WTC11 (cell line): Measurements from ENCODE around the gene BMP7. TPM values are rescaled to one million over a fixed set of nuclear protein-coding genes. Genes with fewer than 3 reads are reported as not detected.

Experiments used
- ATAC-seq: fragments of 200-7000 bp; cut with Tn5 transposase; 2 replicates; pipeline ENCODE4 v1.10.0; 2021; ENCODE audit warnings: mild to moderate bottlenecking, moderate library complexity
- CTCF ChIA-PET: fragments of 300-600 bp; sonication (Branson Sonifier 250); formaldehyde crosslinking; loops from one replicate; lab custom pipeline; 2021; ENCODE audit warnings: antibody characterized with exemption; lab: Charles Lee
- POLR2A ChIA-PET: fragments of 350-600 bp; sonication (Branson Sonifier 250); formaldehyde crosslinking; loops from one replicate; lab custom pipeline; 2021; ENCODE audit warnings: antibody characterized with exemption; lab: Charles Lee
- DNase-seq: peaks from one replicate; pipeline ENCODE4 v3.0.0; 2021; ENCODE audit warnings: low spot score
- H3K27ac Mint-ChIP-seq: 2 replicates; pipeline ENCODE4 v1.8.0; 2021; ENCODE audit warnings: mixed read lengths
- H3K27me3 Mint-ChIP-seq: 2 replicates; pipeline ENCODE4 v1.8.0; 2021; ENCODE audit warnings: low read depth, mild to moderate bottlenecking, moderate library complexity, mixed read lengths
- H3K36me3 Mint-ChIP-seq: 2 replicates; pipeline ENCODE4 v1.8.0; 2021; ENCODE audit warnings: mixed read lengths
- H3K4me1 Mint-ChIP-seq: 2 replicates; pipeline ENCODE4 v1.8.0; 2022; ENCODE audit warnings: mixed read lengths
- H3K4me3 Mint-ChIP-seq: 2 replicates; pipeline ENCODE4 v1.8.0; 2021; ENCODE audit warnings: mild to moderate bottlenecking, moderate library complexity, mixed read lengths
- H3K9me3 Mint-ChIP-seq: 2 replicates; pipeline ENCODE4 v1.8.0; 2021; ENCODE audit warnings: mixed read lengths
- CREM ChIP-seq: sonication (generic); formaldehyde crosslinking; IDR thresholded peaks from 2 replicates; pipeline ENCODE4 v1.8.1; 2022; ENCODE audit warnings: mild to moderate bottlenecking, missing genetic modification reagents, moderate library complexity
- FOXP1 ChIP-seq: sonication (generic); formaldehyde crosslinking; IDR thresholded peaks from 2 replicates; pipeline ENCODE4 v1.8.0; 2022; ENCODE audit warnings: missing genetic modification reagents, mild to moderate bottlenecking, moderate library complexity, borderline replicate concordance
- GTF2I ChIP-seq: fragments of 250-450 bp; sonication (Bioruptor Pico); conservative IDR thresholded peaks from 2 replicates; pipeline ENCODE4 v1.4.0; 2021; ENCODE audit warnings: mild to moderate bottlenecking
- MYBL2 ChIP-seq: sonication (generic); formaldehyde crosslinking; IDR thresholded peaks from 2 replicates; pipeline ENCODE4 v1.8.1; 2023; ENCODE audit warnings: mild to moderate bottlenecking, moderate library complexity, missing genetic modification reagents
- RORB ChIP-seq: fragments of 250-450 bp; sonication (Bioruptor Pico); IDR thresholded peaks from 2 replicates; pipeline ENCODE4 v1.9.0; 2021; ENCODE audit warnings: mild to moderate bottlenecking
- SP1 ChIP-seq: sonication (generic); formaldehyde crosslinking; conservative IDR thresholded peaks from 2 replicates; pipeline ENCODE4 v1.8.1; 2022; ENCODE audit warnings: missing genetic modification reagents
- TCF7 ChIP-seq: sonication (generic); formaldehyde crosslinking; IDR thresholded peaks from 2 replicates; pipeline ENCODE4 v1.8.0; 2022; ENCODE audit warnings: mild to moderate bottlenecking, low read depth, missing genetic modification reagents, moderate library complexity
- ZNF232 ChIP-seq: sonication (generic); formaldehyde crosslinking; IDR thresholded peaks from 2 replicates; pipeline ENCODE4 v1.8.0; 2022; ENCODE audit warnings: mild to moderate bottlenecking, missing genetic modification reagents
- ZNF317 ChIP-seq: sonication (generic); formaldehyde crosslinking; IDR thresholded peaks from 2 replicates; pipeline ENCODE4 v1.8.1; 2023; ENCODE audit warnings: low read depth, mild to moderate bottlenecking, moderate library complexity, missing genetic modification reagents, borderline replicate concordance
- ZNF396 ChIP-seq: fragments of 250-450 bp; sonication (Bioruptor Pico); IDR thresholded peaks from 2 replicates; pipeline ENCODE4 v1.8.0; 2021; ENCODE audit warnings: mild to moderate bottlenecking, moderate library complexity, borderline replicate concordance
- total RNA-seq: library from RNA; stranded (reverse); gene quantifications from 3 replicates; pipeline ENCODE4 v1.2.3, GENCODE V29; 2021
- TF ChIP-seq, protein P1 (sequence below): fragments of 250-450 bp; sonication (Bioruptor Pico); IDR thresholded peaks from 2 replicates; pipeline ENCODE4 v1.9.0; 2021; ENCODE audit warnings: mild to moderate bottlenecking, borderline replicate concordance
- TF ChIP-seq, protein P2 (sequence below): fragments of 250-450 bp; sonication (Bioruptor Pico); conservative IDR thresholded peaks from 2 replicates; pipeline ENCODE4 v1.9.0; 2021; ENCODE audit warnings: mild to moderate bottlenecking
- TF ChIP-seq, protein P3 (sequence below): fragments of 250-450 bp; sonication (Bioruptor Pico); IDR thresholded peaks from 2 replicates; pipeline ENCODE4 v1.9.0; 2021; ENCODE audit warnings: mild to moderate bottlenecking
- TF ChIP-seq, protein P4 (sequence below): sonication (generic); formaldehyde crosslinking; IDR thresholded peaks from 2 replicates; pipeline ENCODE4 v1.8.0; 2022; ENCODE audit warnings: mild to moderate bottlenecking, missing genetic modification reagents
- TF ChIP-seq, protein P5 (sequence below): fragments of 250-450 bp; sonication (Bioruptor Pico); IDR thresholded peaks from 2 replicates; pipeline ENCODE4 v2.1.2; 2022; ENCODE audit warnings: mild to moderate bottlenecking, moderate library complexity
- TF ChIP-seq, protein P6 (sequence below): fragments of 200-600 bp; IDR thresholded peaks from 2 replicates; pipeline ENCODE4 v1.8.0; 2022; ENCODE audit warnings: antibody characterized with exemption
- TF ChIP-seq, protein P7 (sequence below): sonication (generic); formaldehyde crosslinking; IDR thresholded peaks from 2 replicates; pipeline ENCODE4 v1.8.1; 2022; ENCODE audit warnings: mild to moderate bottlenecking, missing genetic modification reagents, moderate library complexity, borderline replicate concordance
- TF ChIP-seq, protein P8 (sequence below): sonication (generic); formaldehyde crosslinking; IDR thresholded peaks from 2 replicates; pipeline ENCODE4 v1.8.1; 2023; ENCODE audit warnings: mild to moderate bottlenecking, moderate library complexity, missing genetic modification reagents

Gene BMP7
- total RNA-seq, 1 experiment from 2014 or later: 40.7 TPM

DNA sequence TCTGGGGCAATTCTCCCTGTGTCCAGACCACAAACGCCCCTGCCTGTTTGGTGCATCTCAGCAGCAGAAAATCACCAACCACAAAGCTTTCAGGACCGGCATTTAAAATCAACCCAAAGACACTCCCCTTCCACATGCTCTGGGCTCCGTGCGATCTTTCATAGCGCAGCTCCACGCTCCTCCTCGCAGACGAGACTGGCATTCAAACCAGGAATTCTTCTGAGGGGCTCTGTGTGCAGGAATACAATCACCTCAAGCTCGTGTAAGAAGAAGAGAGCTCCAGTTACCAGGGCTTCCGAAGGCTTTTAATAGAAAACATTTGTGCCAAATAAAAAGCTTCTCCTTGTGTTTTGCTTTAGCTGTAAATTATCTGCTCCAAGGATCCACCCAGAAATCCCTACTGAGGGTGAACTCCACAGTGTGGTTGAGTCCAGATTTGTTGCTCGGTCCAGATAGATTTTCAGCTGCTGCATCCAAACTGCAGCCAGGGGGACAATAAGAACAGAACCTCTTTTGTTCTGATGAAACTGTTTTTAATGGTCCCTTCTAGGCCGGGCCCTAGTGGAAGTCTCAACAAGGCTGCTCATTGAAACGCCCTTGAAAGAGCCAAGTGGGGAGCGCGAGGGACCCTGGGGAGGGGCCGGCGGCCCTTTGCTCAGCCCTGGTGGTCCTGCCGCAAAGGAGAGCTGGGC, 16.4 kb upstream of the BMP7 start (continued):
- TF ChIP-seq, protein P1, sequence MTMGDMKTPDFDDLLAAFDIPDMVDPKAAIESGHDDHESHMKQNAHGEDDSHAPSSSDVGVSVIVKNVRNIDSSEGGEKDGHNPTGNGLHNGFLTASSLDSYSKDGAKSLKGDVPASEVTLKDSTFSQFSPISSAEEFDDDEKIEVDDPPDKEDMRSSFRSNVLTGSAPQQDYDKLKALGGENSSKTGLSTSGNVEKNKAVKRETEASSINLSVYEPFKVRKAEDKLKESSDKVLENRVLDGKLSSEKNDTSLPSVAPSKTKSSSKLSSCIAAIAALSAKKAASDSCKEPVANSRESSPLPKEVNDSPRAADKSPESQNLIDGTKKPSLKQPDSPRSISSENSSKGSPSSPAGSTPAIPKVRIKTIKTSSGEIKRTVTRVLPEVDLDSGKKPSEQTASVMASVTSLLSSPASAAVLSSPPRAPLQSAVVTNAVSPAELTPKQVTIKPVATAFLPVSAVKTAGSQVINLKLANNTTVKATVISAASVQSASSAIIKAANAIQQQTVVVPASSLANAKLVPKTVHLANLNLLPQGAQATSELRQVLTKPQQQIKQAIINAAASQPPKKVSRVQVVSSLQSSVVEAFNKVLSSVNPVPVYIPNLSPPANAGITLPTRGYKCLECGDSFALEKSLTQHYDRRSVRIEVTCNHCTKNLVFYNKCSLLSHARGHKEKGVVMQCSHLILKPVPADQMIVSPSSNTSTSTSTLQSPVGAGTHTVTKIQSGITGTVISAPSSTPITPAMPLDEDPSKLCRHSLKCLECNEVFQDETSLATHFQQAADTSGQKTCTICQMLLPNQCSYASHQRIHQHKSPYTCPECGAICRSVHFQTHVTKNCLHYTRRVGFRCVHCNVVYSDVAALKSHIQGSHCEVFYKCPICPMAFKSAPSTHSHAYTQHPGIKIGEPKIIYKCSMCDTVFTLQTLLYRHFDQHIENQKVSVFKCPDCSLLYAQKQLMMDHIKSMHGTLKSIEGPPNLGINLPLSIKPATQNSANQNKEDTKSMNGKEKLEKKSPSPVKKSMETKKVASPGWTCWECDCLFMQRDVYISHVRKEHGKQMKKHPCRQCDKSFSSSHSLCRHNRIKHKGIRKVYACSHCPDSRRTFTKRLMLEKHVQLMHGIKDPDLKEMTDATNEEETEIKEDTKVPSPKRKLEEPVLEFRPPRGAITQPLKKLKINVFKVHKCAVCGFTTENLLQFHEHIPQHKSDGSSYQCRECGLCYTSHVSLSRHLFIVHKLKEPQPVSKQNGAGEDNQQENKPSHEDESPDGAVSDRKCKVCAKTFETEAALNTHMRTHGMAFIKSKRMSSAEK (CRISPR knock-in tag): no peak

DNA sequence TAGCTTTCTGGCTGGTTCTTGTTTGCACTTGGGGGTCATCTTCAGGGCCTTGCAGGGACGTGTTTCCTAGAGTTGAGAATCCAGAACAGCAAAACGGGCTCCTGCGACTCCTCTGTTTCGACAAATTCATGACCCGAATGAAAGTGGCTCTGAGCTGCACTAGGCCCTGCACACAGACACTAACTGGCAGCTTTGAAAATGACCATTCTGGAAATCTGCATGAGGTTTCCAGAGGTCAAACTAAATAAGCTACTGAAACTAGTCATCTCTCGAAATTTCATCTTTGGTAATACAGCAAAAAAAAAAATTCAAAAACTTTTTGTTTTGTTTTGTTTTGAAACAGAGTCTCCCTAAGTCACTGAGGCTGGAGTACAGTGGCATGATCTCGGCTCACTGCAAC, 15.5 kb upstream of the BMP7 start:
- H3K36me3 Mint-ChIP-seq: no peaks in the 10 kb centered on the region
- DNase-seq: no peak
- no peak overlapping the region for H3K27ac Mint-ChIP-seq
- ChIA-PET POLR2A (interaction anchor here (0.9 kb wide), 1 partner anchor 17 kb away, joined by 3 read pairs; no protein-coding TSS in a partner anchor), CTCF (interaction anchor here (1.2 to 2.5 kb wide), 4 partner anchors 9 to 192 kb away, joined by 3 to 10 read pairs (median 8); no protein-coding TSS in a partner anchor)
- ATAC-seq: no peak
- no peak overlapping the region for H3K4me3 Mint-ChIP-seq
- no peaks in the 10 kb centered on the region; the same call in 1 of the 2 replicates for H3K27me3 Mint-ChIP-seq
- H3K4me1 Mint-ChIP-seq: peaks cover 18% of the 10 kb centered on the region
- H3K9me3 Mint-ChIP-seq: no peaks in the 10 kb centered on the region
- no peak for TF ChIP-seq FOXP1
- TF ChIP-seq MYBL2: no peak
- no peak for TF ChIP-seq CREM (CRISPR knock-in tag)
- TF ChIP-seq ZNF317 (CRISPR knock-in tag): no peak
- TF ChIP-seq, protein P2, sequence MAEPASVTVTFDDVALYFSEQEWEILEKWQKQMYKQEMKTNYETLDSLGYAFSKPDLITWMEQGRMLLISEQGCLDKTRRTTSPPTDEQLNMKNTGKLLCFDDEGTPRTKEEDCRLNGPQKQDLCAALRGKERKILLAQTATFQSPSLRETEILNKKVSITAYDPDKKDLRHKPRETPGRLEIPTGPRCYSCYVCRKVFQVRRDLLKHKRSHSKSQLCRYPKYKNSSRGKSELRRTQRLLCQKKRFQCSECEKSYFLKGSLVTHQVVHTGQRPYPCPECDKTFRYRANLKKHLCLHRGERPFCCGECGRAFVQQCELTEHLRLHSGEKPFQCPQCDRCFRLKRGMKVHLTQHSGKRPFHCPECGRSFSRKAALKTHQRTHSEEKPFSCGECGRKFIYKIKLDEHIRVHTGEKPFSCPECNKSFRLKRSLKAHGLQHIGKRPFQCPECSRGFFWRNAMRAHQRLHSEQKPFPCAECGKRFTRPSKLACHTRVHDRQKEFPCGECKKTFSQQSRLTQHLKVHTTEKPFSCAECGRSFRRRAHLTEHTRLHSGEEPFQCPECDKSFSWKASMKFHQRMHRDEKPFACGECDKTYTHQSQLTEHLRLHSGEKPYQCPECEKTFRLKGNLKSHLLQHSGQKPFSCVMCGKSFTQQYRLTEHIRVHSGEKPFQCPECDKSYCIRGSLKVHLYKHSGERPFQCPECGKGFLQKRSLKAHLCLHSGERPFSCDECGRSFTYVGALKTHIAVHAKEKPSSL (CRISPR knock-in tag): no peak
- TF ChIP-seq, protein P3, sequence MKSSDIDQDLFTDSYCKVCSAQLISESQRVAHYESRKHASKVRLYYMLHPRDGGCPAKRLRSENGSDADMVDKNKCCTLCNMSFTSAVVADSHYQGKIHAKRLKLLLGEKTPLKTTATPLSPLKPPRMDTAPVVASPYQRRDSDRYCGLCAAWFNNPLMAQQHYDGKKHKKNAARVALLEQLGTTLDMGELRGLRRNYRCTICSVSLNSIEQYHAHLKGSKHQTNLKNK (CRISPR knock-in tag): no peak
- no peak for TF ChIP-seq ZNF396 (CRISPR knock-in tag)
- TF ChIP-seq, protein P4, sequence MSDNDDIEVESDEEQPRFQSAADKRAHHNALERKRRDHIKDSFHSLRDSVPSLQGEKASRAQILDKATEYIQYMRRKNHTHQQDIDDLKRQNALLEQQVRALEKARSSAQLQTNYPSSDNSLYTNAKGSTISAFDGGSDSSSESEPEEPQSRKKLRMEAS (CRISPR knock-in tag): no peak
- TF ChIP-seq TCF7 (CRISPR knock-in tag): no peak
- TF ChIP-seq SP1: no peak
- no peak for TF ChIP-seq GTF2I (CRISPR knock-in tag)

DNA sequence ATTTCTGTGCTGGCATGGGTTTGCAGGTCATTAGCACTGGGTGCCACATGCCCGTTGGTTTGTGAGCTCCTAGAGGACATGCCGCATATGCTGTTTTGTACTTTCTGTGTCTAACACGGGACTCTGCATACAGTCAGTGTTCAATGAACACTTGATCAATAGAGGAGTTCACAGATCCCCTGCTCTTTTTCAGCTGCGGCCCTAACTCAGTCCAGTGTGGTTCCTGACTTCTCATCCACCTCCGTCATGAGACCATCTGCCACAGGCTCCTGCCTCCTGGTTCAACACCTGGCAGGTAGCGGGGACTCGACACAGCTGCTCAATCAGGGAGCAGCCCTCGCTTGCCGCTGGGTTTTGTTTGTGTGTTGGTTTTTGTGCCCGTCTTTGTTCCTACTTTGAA, 13.8 kb upstream of the BMP7 start:
- Mint-ChIP-seq H3K9me3 (no peaks in the 10 kb centered on the region), H3K4me3 (no peak overlapping the region), H3K27me3 (no peaks in the 10 kb centered on the region; the same call in 1 of the 2 replicates), H3K4me1 (peaks cover 24% of the 10 kb centered on the region), H3K36me3 (no peaks in the 10 kb centered on the region), H3K27ac (no peak overlapping the region)
- ChIA-PET POLR2A (no interaction called here), CTCF (no interaction called here)
- ATAC-seq (no peak), DNase-seq (no peak)
- no peak for TF ChIP-seq RORB (CRISPR knock-in tag)
- TF ChIP-seq, protein P5, sequence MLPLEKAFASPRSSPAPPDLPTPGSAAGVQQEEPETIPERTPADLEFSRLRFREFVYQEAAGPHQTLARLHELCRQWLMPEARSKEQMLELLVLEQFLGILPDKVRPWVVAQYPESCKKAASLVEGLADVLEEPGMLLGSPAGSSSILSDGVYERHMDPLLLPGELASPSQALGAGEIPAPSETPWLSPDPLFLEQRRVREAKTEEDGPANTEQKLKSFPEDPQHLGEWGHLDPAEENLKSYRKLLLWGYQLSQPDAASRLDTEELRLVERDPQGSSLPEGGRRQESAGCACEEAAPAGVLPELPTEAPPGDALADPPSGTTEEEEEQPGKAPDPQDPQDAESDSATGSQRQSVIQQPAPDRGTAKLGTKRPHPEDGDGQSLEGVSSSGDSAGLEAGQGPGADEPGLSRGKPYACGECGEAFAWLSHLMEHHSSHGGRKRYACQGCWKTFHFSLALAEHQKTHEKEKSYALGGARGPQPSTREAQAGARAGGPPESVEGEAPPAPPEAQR: no peak
- TF ChIP-seq ZNF232 (CRISPR knock-in tag): no peak
- TF ChIP-seq, protein P6, sequence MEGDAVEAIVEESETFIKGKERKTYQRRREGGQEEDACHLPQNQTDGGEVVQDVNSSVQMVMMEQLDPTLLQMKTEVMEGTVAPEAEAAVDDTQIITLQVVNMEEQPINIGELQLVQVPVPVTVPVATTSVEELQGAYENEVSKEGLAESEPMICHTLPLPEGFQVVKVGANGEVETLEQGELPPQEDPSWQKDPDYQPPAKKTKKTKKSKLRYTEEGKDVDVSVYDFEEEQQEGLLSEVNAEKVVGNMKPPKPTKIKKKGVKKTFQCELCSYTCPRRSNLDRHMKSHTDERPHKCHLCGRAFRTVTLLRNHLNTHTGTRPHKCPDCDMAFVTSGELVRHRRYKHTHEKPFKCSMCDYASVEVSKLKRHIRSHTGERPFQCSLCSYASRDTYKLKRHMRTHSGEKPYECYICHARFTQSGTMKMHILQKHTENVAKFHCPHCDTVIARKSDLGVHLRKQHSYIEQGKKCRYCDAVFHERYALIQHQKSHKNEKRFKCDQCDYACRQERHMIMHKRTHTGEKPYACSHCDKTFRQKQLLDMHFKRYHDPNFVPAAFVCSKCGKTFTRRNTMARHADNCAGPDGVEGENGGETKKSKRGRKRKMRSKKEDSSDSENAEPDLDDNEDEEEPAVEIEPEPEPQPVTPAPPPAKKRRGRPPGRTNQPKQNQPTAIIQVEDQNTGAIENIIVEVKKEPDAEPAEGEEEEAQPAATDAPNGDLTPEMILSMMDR: no peak
- TF ChIP-seq GTF2I (CRISPR knock-in tag): no peak
- TF ChIP-seq, protein P7, sequence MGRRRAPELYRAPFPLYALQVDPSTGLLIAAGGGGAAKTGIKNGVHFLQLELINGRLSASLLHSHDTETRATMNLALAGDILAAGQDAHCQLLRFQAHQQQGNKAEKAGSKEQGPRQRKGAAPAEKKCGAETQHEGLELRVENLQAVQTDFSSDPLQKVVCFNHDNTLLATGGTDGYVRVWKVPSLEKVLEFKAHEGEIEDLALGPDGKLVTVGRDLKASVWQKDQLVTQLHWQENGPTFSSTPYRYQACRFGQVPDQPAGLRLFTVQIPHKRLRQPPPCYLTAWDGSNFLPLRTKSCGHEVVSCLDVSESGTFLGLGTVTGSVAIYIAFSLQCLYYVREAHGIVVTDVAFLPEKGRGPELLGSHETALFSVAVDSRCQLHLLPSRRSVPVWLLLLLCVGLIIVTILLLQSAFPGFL (CRISPR knock-in tag): no peak
- TF ChIP-seq, protein P8, sequence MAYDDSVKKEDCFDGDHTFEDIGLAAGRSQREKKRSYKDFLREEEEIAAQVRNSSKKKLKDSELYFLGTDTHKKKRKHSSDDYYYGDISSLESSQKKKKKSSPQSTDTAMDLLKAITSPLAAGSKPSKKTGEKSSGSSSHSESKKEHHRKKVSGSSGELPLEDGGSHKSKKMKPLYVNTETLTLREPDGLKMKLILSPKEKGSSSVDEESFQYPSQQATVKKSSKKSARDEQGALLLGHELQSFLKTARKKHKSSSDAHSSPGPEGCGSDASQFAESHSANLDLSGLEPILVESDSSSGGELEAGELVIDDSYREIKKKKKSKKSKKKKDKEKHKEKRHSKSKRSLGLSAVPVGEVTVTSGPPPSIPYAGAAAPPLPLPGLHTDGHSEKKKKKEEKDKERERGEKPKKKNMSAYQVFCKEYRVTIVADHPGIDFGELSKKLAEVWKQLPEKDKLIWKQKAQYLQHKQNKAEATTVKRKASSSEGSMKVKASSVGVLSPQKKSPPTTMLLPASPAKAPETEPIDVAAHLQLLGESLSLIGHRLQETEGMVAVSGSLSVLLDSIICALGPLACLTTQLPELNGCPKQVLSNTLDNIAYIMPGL (CRISPR knock-in tag): no peak
